ENCODE data around the gene BHLHE40.

Gene BHLHE40

DNA sequence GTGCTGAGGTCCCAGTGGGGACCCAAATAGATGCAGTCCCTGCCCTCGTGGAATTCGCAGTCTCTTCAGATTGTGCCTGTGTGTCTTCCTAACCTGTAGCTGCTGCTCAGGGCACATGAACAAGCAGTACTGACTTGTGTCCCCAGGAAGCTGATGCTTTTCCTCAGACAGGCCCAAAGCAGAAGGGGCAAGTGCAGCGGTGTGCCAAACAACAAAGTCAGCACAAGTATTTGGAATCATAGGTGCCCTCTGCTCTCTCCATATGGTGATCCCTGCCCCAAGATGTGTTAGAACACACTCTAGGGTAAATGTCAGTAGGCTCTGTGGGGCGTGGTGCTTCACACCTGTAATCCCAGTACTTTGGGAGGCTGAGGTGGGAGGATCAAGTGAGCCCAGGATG, 21.9 kb downstream of the BHLHE40 start:
- DNase-seq (ENCODE audit: low read depth): no peak

GRCh38 chr3:5001805-5002173, 22.6 kb downstream of the BHLHE40 start:
- no peak for DNase-seq (ENCODE audit: low read depth)

- no peak for DNase-seq (ENCODE audit: low read depth)
Observed at GRCh38 chr3:5002174-5002870, 23.1 kb downstream of the BHLHE40 start.

DNA sequence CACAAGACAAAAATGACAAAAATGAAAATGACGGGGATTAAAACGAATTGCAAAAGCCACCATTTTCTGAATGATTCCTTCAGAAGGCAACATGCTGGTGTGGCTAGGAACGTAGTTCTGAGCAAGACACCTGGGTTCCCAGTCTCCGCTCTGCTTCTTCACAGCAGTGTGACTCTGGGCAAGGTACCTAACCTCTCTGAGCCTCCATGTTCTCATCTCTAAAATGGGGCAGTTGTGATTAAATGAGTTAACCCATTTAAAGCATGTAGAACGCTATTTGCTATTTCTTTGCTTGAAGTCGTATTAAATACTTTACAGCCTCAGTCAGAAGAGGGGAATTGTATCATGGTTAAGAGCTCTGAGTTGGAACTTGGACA, 23.6 kb downstream of the BHLHE40 start:
- no peak for DNase-seq (ENCODE audit: low read depth)

DNA sequence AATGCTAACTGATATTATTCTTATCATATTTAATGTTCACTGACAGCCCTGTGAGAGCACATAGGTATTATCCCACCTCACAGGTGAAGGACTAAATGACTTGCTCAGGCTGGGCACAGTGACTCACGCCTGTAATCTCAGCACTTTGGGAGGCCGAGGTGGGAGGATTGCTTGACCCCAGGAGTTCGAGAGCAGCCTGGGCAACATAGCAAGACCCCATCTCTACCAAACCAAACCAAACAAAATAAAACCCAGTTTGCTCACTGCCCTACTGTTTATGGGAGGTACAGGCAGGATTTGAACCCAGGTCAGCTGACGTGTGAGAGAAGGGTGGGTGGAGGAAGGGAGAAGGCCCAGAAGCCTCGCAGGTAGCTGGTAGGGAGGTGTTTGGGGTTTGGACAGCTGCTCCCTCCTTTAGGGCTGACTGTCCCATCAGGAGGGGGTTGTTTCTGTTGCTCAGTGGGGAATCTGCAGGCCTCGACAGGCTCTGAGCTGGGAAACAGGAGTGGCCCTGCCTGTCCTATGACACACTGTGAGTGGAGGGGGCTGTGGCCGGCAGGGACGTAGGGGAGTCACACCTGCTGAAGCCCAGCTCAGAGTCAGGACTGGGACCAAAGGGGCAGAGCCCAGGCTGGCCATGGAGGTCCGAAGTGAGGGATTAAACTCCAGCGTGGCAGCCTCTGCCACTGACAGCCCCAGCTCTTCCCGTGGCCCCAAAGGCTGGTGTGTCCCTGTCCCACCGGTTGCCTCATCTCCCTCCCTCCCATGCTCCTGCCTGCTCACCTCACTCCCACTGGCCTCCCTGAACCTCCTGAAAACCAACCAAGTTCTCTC, 25.3 kb downstream of the BHLHE40 start:
- no peak for DNase-seq (ENCODE audit: low read depth)

GRCh38 chr3:5005367-5005766, 26.1 kb downstream of the BHLHE40 start:
- no peak for DNase-seq (ENCODE audit: low read depth)

DNA sequence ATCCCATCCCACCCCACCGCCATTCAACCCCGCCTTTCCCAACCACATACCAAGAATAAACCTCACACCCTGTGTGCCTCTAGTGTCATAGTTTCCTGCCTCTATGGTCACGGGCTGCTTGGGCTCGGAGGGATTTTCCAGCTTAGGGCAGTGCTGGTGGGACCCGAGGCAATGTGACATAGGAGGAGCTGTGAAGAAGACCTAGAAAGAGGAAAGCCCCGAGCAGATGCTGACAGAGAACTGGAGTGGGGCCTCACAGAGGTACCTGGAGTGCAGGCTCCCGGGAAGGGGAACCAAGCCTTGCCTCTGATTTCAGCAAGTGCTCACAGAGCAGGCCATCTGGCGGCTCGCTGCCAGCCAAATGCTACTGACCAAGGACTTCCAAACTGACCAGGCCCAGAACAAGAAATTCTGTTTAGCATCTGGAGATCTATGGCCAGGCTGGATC, 27.5 kb downstream of the BHLHE40 start:
- peak; percentile 25 for DNase-seq (ENCODE audit: low read depth)

- DNase-seq (ENCODE audit: low read depth): no peak
Observed at GRCh38 chr3:5007873-5008272, 28.6 kb downstream of the BHLHE40 start.

- DNase-seq (ENCODE audit: low read depth): no peak
Observed at GRCh38 chr3:5009506-5010109, 30.4 kb downstream of the BHLHE40 start.

DNA sequence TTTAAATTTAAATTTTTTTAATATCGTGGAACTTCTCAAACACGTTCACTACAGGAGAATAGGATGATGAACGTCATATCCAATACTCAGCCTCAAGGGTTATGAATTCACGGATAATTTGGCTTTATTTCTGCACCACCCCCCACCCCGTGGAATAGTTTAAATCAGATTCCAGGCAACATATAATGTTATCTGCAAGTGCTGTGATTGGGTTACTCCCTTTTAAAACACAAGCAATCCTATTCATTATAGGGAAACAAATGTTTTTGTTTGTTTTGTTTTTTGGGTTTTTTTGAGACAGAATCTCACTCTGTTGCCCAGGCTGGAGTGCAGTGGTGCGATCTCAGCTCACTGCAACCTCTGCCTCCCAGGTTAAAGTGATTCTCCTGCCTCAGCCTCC, 30.9 kb downstream of the BHLHE40 start:
- DNase-seq (ENCODE audit: low read depth): no peak

DNA sequence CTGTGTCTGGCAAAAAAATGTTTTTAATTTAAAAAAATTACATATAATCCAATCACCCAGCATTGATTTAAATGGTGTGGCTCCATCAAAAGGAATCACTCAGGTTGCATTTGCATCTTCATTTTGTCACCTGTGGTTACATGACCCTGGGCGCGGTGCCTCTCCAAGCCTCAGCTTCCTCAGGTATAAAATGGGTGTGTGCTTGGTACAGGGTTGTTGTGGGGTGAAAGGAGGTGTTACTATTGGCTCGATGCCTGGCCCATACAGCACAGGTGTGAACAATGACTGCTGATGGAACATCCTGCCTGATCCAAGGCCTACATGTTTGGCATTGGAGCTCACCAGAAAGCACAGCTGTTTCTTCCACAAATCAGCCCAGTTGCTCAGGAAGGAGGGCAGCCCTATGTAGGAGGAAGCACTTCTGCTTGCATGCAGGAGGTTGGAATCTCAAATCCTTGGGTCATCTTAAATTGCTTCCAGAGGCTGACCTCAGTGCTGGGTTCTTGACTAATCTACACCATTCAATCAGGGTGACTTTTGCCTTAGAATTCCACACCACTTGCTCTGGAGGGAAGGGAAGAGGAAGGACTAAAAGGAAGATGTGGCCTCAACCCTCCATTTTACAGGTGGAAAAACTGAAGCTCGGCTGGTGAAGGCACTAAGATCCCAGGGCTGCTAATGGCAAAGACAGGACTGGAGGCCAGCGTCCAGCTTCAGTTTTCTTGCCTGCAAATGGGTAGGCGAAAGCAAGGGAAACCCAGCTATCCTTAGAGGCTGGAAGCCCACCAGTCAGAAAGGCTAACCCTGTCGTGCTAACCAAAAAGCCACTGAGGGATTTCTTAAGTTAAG, 31.7 kb downstream of the BHLHE40 start:
- no peak for DNase-seq (ENCODE audit: low read depth)

DNA sequence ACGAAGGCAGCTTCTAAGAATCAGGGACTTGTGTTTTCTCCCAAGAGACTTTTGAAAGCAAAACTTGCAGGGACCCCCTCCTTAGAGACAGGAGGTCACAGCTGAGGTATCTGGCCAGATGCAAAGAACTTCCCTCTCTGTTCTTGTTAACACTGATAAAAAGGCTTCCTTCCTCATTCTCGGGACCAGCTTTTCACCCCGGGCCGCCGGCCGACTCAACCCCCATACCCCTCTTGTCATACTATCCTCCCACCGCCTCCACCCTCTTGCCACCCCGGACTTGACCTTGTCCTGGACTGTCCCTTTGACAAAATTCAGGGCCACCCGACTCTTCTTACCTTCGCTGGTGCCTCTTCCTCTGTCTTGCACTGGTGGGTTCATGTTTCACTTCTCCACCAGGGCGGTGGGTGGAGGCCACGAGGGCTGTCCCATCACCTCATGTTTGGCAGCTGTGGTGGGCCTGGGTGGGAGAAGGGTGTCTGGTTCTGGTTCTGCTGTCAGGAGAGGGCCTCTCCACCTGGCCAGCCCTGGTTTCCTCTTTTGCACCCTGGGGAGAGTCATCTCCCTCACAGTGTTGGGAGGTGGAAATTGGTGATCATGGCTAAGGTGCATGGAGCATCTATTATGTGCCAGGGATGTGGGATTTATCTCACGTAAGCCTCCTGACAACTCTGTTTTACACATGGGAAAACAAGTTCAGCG, 32.5 kb downstream of the BHLHE40 start:
- no peak for DNase-seq (ENCODE audit: low read depth)

- no peak for DNase-seq (ENCODE audit: low read depth)
Observed at GRCh38 chr3:5012367-5012766, 33.1 kb downstream of the BHLHE40 start.

- DNase-seq (ENCODE audit: low read depth): no peak
Observed at GRCh38 chr3:5013021-5013906, 34.0 kb downstream of the BHLHE40 start.

DNA sequence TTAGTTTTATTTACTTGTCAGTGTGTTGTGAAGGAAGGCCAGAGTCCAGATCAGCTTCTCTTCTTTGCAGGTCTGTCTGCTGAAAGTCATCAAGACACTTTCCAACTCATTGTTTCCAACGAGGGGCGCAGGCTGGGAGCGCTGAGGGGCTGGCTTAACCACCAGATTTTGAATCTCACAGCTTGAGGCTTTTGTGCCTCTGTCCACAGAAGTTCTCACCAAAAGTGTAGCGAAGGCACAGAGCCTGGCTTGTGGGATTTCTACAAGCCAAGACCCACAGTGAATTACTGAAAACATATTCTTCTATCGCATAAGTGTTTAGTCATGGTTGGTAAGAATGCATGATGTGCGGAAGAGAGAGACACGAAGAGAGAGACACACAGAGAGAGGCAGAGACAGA, 35.2 kb downstream of the BHLHE40 start:
- no peak for DNase-seq (ENCODE audit: low read depth)

DNA sequence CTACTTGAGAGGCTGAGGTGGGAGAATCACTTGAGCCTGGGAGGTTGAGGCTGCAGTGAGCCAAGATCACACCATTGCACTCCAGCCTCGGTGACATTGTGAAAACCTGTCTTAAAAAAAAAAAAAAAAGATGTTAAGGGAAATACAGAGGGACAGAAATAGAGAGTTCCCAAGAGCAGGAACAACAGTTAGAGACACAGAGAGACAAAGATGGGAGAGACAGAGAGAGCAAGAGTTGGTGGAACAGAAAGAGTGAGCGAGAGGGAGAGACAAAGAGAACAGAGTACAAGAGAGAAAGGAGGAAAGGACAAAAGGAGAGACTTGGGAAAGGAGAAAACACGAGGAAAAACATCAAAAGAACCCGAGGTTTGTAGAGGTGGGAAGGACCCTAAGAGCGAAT, 35.8 kb downstream of the BHLHE40 start:
- no peak for DNase-seq (ENCODE audit: low read depth)

DNA sequence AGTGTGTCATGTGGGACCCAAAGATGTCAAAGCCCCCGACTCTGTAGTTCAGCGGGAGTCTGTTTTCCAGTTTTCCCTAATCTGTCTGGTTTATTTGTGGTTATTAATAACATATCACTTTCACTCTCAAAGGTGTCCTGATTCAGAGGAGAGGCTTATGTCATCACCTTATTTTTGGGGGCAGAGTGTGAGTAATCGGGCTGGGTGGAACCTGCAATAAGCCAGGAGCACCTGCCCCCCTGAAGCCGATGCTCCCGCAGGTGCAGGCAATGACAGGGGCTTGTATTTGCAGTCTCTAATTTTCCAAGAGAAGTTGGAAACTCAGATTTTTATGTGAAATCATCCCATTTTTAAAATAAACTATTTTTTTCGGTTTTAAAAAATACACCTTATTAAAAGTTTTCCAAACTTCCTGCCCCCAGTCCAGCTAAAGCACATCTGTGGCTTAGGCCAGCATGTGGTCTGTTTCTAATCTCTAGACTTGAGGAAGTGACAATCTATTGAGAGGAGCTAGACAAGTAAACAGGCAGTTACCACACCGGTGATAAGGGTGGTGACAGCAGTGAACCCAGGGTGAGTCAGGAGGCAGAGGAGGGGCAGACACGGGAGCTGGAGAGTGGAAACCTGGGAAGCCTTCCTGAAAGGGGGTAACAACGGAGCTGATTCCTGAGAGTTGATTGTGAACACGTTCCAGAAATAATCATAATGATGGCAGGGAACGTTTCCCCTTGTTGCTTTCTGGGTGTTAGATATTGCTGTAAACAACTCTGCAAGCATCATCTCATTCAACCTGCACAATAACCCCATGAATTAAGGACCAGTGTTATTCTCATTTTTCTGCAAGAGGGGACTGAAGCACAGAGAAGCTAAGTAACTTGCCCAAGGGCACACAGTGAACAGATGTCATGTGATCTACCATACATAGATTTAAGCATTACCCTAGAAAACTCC, 37.2 kb downstream of the BHLHE40 start:
- DNase-seq (ENCODE audit: low read depth): no peak

DNA sequence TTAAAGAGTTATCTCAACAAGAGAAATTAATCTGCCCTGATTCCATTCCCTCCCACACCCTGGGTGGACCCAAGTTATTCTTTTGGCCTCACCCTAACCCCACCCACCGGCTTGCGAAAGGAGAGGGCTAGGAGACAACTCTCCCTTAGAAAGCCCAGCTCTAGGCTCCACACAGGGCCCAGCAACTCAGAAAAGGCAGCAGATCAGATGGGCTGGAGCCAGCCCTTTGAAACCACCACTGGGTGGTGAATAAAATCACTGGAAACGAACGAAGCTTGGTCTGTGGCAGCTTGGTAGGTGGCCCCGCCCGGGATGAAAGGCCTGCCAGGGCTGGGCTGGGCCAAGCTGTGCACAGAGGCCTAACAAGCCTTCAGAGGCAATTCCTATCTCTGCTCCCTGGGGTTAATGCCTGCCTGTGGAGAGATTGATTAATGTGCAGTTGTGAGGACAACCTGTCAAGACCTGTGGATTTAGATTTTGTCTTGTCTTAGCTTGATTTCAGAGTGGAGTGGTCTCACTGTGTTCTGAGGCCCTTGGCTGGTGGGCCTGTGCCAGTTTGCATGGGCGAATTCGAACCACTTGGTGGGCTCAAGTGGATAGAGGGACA, 38.8 kb downstream of the BHLHE40 start:
- DNase-seq (ENCODE audit: low read depth): no peak
